K562 (cell line): ENCODE data around the gene MTFR2. TPM values are rescaled to one million over a fixed set of nuclear protein-coding genes. Genes with fewer than 3 reads are reported as not detected.

Source experiments
- BCL6 ChIP-seq: fragments of 250-450 bp; sonication (Bioruptor Pico); IDR thresholded peaks from 2 replicates; pipeline ENCODE4 v1.4.0; 2020
- CBFA2T3 ChIP-seq: fragments of 450-650 bp; IDR thresholded peaks from 2 replicates; pipeline ENCODE4 v1.6.1; 2017
- CBX2 ChIP-seq: fragments of 200-600 bp; sonication (generic); IDR thresholded peaks from one replicate; pipeline ENCODE4 v1.6.1; 2012; ENCODE audit warnings: mild to moderate bottlenecking, low read length, inconsistent platforms; ENCODE audit not compliant: insufficient read depth, poor library complexity, severe bottlenecking
- CC2D1A ChIP-seq: fragments of 450-650 bp; IDR thresholded peaks from 2 replicates; pipeline ENCODE4 v1.6.1; 2017; ENCODE audit warnings: mild to moderate bottlenecking
- LCOR ChIP-seq: sonication (generic); formaldehyde crosslinking; IDR thresholded peaks from 2 replicates; pipeline ENCODE4 v1.8.0; 2022; ENCODE audit warnings: mild to moderate bottlenecking, missing genetic modification reagents
- MED1 ChIP-seq: sonication (generic); formaldehyde crosslinking; IDR thresholded peaks from 2 replicates; pipeline ENCODE4 v1.8.1; 2023; ENCODE audit warnings: missing genetic modification reagents, borderline replicate concordance
- MNT ChIP-seq, 2 experiments: fragments of 450-650 bp; conservative IDR thresholded peaks; 2 replicates each; pipeline ENCODE4 v1.6.1; 2017; ENCODE audit warnings: mild to moderate bottlenecking in 2 of 2, moderate library complexity in 2 of 2
- NFE2 ChIP-seq: IDR thresholded peaks from 2 replicates; pipeline ENCODE4 v1.6.1; 2014; ENCODE audit warnings: antibody characterized with exemption, low read depth
- NR0B1 ChIP-seq: fragments of 450-650 bp; IDR thresholded peaks from one replicate; pipeline ENCODE4 v1.6.1; 2018; ENCODE audit warnings: mild to moderate bottlenecking, moderate library complexity; ENCODE audit not compliant: partially characterized antibody
- PHF21A ChIP-seq: fragments of 450-650 bp; IDR thresholded peaks from 2 replicates; pipeline ENCODE4 v1.6.1; 2017; ENCODE audit warnings: low read depth, borderline replicate concordance
- POLR3G ChIP-seq: IDR thresholded peaks from 2 replicates; pipeline ENCODE4 v1.6.1; 2011; ENCODE audit not compliant: insufficient read length, insufficient replicate concordance; ENCODE audit errors: extremely low read depth
- RBFOX2 ChIP-seq: fragments of 200-400 bp; formaldehyde crosslinking; IDR thresholded peaks from 2 replicates; pipeline ENCODE4 v1.6.1; 2017; ENCODE audit warnings: low read depth, mild to moderate bottlenecking, low read length, moderate library complexity
- ZBTB33 ChIP-seq: sonication (generic); formaldehyde crosslinking; IDR thresholded peaks from 2 replicates; pipeline ENCODE4 v1.8.1; 2023; ENCODE audit warnings: mild to moderate bottlenecking, missing genetic modification reagents
- ZNF785 ChIP-seq: fragments of 250-450 bp; sonication (Bioruptor Pico); IDR thresholded peaks from 2 replicates; pipeline ENCODE4 v1.4.0; 2020; ENCODE audit warnings: mild to moderate bottlenecking
- polyA plus RNA-seq, 8 experiments: library from polyadenylated mRNA; depleted of rRNA in 4 of 8; stranded (reverse) in 5 of 8; unstranded in 3 of 8; fragments of >200 nt; fragmentation: Nextera tagmentation in 2 of 8; fragmentation: Illumina TruSeq in 1 of 8; extraction: Ambion mirVana in 2 of 8; extraction: Trizol in 1 of 8; gene quantifications; 2 replicates each; pipeline versions ENCODE4 v1.2.1 to v1.2.3, GENCODE V29; 2011 to 2014; ENCODE audit warnings: inconsistent platforms in 1 of 8, missing spikeins in 1 of 8
- total RNA-seq, 7 experiments: library from RNA; depleted of rRNA in 6 of 7; stranded (reverse); fragments of >200 nt in 6 of 7; fragmentation: Illumina TruSeq in 2 of 7; extraction: Trizol in 2 of 7; gene quantifications; 2 replicates each; pipeline versions ENCODE4 v1.2.1 to v1.2.3, GENCODE V29; 2011 to 2021; ENCODE audit warnings: low replicate concordance in 1 of 7
- TF ChIP-seq, protein P1 (sequence below): fragments of 450-650 bp; IDR thresholded peaks from 2 replicates; pipeline ENCODE4 v1.6.1; 2016
- TF ChIP-seq, protein P2 (sequence below): fragments of 450-650 bp; IDR thresholded peaks from 2 replicates; pipeline ENCODE4 v1.7.1; 2018; ENCODE audit warnings: mild to moderate bottlenecking, low read depth; ENCODE audit not compliant: partially characterized antibody
- TF ChIP-seq, protein P3 (sequence below): fragments of 450-650 bp; formaldehyde crosslinking; IDR thresholded peaks from 2 replicates; pipeline ENCODE4 v1.4.0; 2022; ENCODE audit warnings: mild to moderate bottlenecking, moderate library complexity

Gene MTFR2
- total and polyA plus RNA-seq, 9 of the 15 experiments (the other 6 are each of a cell fraction or from before 2014, with no cell fraction given) = 10.1 to 63.3 (median 45.9) TPM

- TF ChIP-seq PHF21A (no peak), ZNF785 (no peak), NR0B1 (no peak), CC2D1A (peak; percentile 99), CBX2 (no peak), CBFA2T3 (no peak), BCL6 (CRISPR knock-in tag) (no peak), ZBTB33 (CRISPR knock-in tag) (no peak; the same call in 1 of the 2 replicates), MNT (conservative IDR thresholded peaks at IDR 0.05) (peak; percentile 88 to 98), POLR3G (no peak), LCOR (CRISPR knock-in tag) (peak; percentile 99), MED1 (CRISPR knock-in tag) (no peak), RBFOX2 (peak; percentile 95), NFE2 (no peak)
- TF ChIP-seq, protein P1, sequence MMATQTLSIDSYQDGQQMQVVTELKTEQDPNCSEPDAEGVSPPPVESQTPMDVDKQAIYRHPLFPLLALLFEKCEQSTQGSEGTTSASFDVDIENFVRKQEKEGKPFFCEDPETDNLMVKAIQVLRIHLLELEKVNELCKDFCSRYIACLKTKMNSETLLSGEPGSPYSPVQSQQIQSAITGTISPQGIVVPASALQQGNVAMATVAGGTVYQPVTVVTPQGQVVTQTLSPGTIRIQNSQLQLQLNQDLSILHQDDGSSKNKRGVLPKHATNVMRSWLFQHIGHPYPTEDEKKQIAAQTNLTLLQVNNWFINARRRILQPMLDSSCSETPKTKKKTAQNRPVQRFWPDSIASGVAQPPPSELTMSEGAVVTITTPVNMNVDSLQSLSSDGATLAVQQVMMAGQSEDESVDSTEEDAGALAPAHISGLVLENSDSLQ = peak; percentile 97
- TF ChIP-seq, protein P2, sequence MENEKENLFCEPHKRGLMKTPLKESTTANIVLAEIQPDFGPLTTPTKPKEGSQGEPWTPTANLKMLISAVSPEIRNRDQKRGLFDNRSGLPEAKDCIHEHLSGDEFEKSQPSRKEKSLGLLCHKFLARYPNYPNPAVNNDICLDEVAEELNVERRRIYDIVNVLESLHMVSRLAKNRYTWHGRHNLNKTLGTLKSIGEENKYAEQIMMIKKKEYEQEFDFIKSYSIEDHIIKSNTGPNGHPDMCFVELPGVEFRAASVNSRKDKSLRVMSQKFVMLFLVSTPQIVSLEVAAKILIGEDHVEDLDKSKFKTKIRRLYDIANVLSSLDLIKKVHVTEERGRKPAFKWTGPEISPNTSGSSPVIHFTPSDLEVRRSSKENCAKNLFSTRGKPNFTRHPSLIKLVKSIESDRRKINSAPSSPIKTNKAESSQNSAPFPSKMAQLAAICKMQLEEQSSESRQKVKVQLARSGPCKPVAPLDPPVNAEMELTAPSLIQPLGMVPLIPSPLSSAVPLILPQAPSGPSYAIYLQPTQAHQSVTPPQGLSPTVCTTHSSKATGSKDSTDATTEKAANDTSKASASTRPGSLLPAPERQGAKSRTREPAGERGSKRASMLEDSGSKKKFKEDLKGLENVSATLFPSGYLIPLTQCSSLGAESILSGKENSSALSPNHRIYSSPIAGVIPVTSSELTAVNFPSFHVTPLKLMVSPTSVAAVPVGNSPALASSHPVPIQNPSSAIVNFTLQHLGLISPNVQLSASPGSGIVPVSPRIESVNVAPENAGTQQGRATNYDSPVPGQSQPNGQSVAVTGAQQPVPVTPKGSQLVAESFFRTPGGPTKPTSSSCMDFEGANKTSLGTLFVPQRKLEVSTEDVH = peak; percentile 100
- TF ChIP-seq, protein P3, sequence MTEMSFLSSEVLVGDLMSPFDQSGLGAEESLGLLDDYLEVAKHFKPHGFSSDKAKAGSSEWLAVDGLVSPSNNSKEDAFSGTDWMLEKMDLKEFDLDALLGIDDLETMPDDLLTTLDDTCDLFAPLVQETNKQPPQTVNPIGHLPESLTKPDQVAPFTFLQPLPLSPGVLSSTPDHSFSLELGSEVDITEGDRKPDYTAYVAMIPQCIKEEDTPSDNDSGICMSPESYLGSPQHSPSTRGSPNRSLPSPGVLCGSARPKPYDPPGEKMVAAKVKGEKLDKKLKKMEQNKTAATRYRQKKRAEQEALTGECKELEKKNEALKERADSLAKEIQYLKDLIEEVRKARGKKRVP (CRISPR knock-in tag) = peak; percentile 58
These were observed at the start of gene MTFR2 (continued) for GRCh38 chr6:136249811-136250685.
